HepG2 (cell line): ENCODE measurements around the gene HNRNPA2B1. TPM values are rescaled to one million over a fixed set of nuclear protein-coding genes. Genes with fewer than 3 reads are reported as not detected.

ENCODE experiments used
- ATAC-seq: fragments of 200-7000 bp; cut with Tn5 transposase; 3 replicates; pipeline ENCODE4 v1.9.1; 2020; ENCODE audit warnings: mild to moderate bottlenecking, moderate library complexity
- BruUV-seq: library from RNA; stranded (reverse); fragments of 400-500 nt; replicated peaks from 2 replicates; lab custom pipeline; 2021; lab: Mats Ljungman, UMichigan
- CTCF ChIA-PET: fragments of 300-600 bp; formaldehyde crosslinking; extraction: SDS; loops from one replicate; lab custom pipeline; 2021; ENCODE audit warnings: low total read pairs, inconsistent platforms, low intra/inter-chr PET ratio; lab: Yijun Ruan, JAX
- POLR2A ChIA-PET: fragments of 350-600 bp; sonication (Branson Sonifier 250); formaldehyde crosslinking; loops from one replicate; lab custom pipeline; 2020; ENCODE audit warnings: antibody characterized with exemption, inconsistent platforms; lab: Yijun Ruan, JAX
- DNase-seq: peaks from one replicate; pipeline ENCODE4 v3.0.0-alpha.2; 2015; ENCODE audit warnings: low spot score
- FAIRE-seq: peaks from 3 replicates; lab custom pipeline; 2011; peaks lifted over from hg19 to GRCh38; lab: Jason Lieb, UNC
- H2AFZ ChIP-seq: one replicate; pipeline ENCODE4 v1.6.1; 2011; ENCODE audit warnings: low read length, inconsistent platforms
- H3K27ac ChIP-seq: fragments of 300-600 bp; 3 replicates; pipeline ENCODE4 v1.8.0; 2011; ENCODE audit warnings: mixed run types, mild to moderate bottlenecking, mixed read lengths, low read length, inconsistent platforms; ENCODE audit not compliant: insufficient read depth; ENCODE audit errors: extremely low read length
- H3K27me3 ChIP-seq, 2 experiments: fragments of 200-600 bp in 1 of 2; 2 replicates in 1 of 2; 3 replicates in 1 of 2; pipeline versions ENCODE4 v1.6.0 to v1.8.0; 2011; ENCODE audit warnings: low read length in 2 of 2, mild to moderate bottlenecking in 2 of 2, moderate library complexity in 2 of 2, inconsistent platforms in 1 of 2; ENCODE audit not compliant: insufficient read depth in 2 of 2, control insufficient read depth in 1 of 2
- H3K36me3 ChIP-seq, 2 experiments: fragments of 200-600 bp in 1 of 2; replicated peaks in 1 of 2; 2 replicates in 1 of 2; 3 replicates in 1 of 2; pipeline versions ENCODE4 v1.5.1 to v1.8.0; 2011; ENCODE audit warnings: low read length in 2 of 2, inconsistent platforms in 1 of 2; ENCODE audit not compliant: insufficient read depth in 2 of 2, control insufficient read depth in 1 of 2
- H3K4me1 ChIP-seq: 2 replicates; pipeline ENCODE4 v1.5.1; 2012; ENCODE audit warnings: low read length, inconsistent platforms; ENCODE audit not compliant: insufficient read depth
- H3K4me2 ChIP-seq: 2 replicates; pipeline ENCODE4 v1.6.0; 2011; ENCODE audit warnings: low read depth, low read length, inconsistent platforms
- H3K4me3 ChIP-seq, 3 experiments: fragments of 200-600 bp in 1 of 3; sonication (generic), shearing (Covaris generic) in 1 of 3; replicated peaks in 1 of 3; 2 replicates each; pipeline ENCODE4 v1.5.1; 2011 to 2016; ENCODE audit warnings: low read length in 3 of 3, inconsistent platforms in 2 of 3, low read depth in 2 of 3, mild to moderate bottlenecking in 2 of 3, control low read depth in 1 of 3, mixed read lengths in 1 of 3; ENCODE audit not compliant: insufficient read depth in 1 of 3
- H3K79me2 ChIP-seq: one replicate; pipeline ENCODE4 v1.6.1; 2011; ENCODE audit warnings: low read length, inconsistent platforms; ENCODE audit not compliant: insufficient read depth
- H3K9ac ChIP-seq: 2 replicates; pipeline ENCODE4 v1.6.0; 2011; ENCODE audit warnings: mild to moderate bottlenecking, low read depth, low read length, inconsistent platforms; ENCODE audit not compliant: insufficient read depth
- H3K9me3 ChIP-seq: 2 replicates; pipeline ENCODE4 v1.5.1; 2012; ENCODE audit warnings: mild to moderate bottlenecking, low read length
- H4K20me1 ChIP-seq: 2 replicates; pipeline ENCODE4 v1.6.0; 2011; ENCODE audit warnings: inconsistent platforms, mild to moderate bottlenecking, low read length, moderate library complexity; ENCODE audit not compliant: insufficient read depth
- EZH2 ChIP-seq: conservative IDR thresholded peaks from 2 replicates; pipeline ENCODE4 v1.6.1; 2012; ENCODE audit warnings: mild to moderate bottlenecking, low read depth, low read length, moderate library complexity
- FOXK1 ChIP-seq: sonication (generic); formaldehyde crosslinking; IDR thresholded peaks from 2 replicates; pipeline ENCODE4 v1.4.0; 2020; ENCODE audit warnings: low read depth, missing genetic modification reagents, borderline replicate concordance
- GPBP1L1 ChIP-seq: sonication (generic); formaldehyde crosslinking; IDR thresholded peaks from 2 replicates; pipeline ENCODE4 v1.5.0; 2020; ENCODE audit warnings: mild to moderate bottlenecking, missing genetic modification reagents
- JARID2 ChIP-seq: sonication (generic); formaldehyde crosslinking; IDR thresholded peaks from 2 replicates; pipeline ENCODE4 v1.8.1; 2023; ENCODE audit warnings: missing genetic modification reagents, inconsistent platforms; ENCODE audit not compliant: insufficient replicate concordance
- SRY ChIP-seq: sonication (generic); formaldehyde crosslinking; IDR thresholded peaks from 2 replicates; pipeline ENCODE4 v1.8.0; 2022; ENCODE audit warnings: mild to moderate bottlenecking, missing genetic modification reagents
- ZNF879 ChIP-seq: sonication (generic); formaldehyde crosslinking; IDR thresholded peaks from 2 replicates; pipeline ENCODE4 v1.8.1; 2023; ENCODE audit warnings: missing genetic modification reagents
- WGBS: methylation state at CpG from one replicate; pipeline ENCODE4 v1.1.6; 2017; ENCODE audit warnings: low lambda C conversion rate; 5-methylcytosine and 5-hydroxymethylcytosine counted together
- in situ Hi-C: cut with HindIII; loops from 2 replicates; pipeline ENCODE4 v1.10.0; 2017; ENCODE audit warnings: low pct_unique_long_range_greater_than_20kb; ENCODE audit not compliant: extremely low pct_ligation_motif_present
- intact Hi-C: fragments of 100-400 bp; cut with micrococcal nuclease; formaldehyde crosslinking; loops from one replicate; pipeline ENCODE4 v1.10.0; 2022; ENCODE audit not compliant: unreplicated experiment
- polyA plus RNA-seq, 8 experiments: library from polyadenylated mRNA; depleted of rRNA in 3 of 8; stranded (reverse) in 7 of 8; unstranded in 1 of 8; fragments of >200 nt; fragmentation: Illumina TruSeq in 4 of 8; extraction: Trizol in 4 of 8; gene quantifications; 2 replicates each; pipeline versions ENCODE4 v1.2.1 to v1.2.3, GENCODE V29; 2011 to 2016; ENCODE audit warnings: low read depth in 4 of 8, missing spikeins in 1 of 8, mixed read lengths in 1 of 8; ENCODE audit not compliant: insufficient read depth in 1 of 8
- total RNA-seq, 5 experiments: library from RNA; depleted of rRNA; stranded (reverse); fragments of >200 nt; fragmentation: Illumina TruSeq; extraction: Trizol; gene quantifications; 2 replicates each; pipeline ENCODE4 v1.2.3, GENCODE V29; 2016; ENCODE audit warnings: low read depth in 1 of 5

HNRNPA2B1 gene
- total and polyA plus RNA-seq, 2 of the 13 experiments (the other 11 are each of a cell fraction or from before 2014, with no cell fraction given) = 193 to 412 TPM

GRCh38 chr7:26145238-26145637 lies 55.3 kb downstream of the HNRNPA2B1 start:
- ATAC-seq = no peak
- Histone ChIP-seq H3K9me3 (no peaks in the 10 kb centered on the region), H3K36me3 (no peaks in the 10 kb centered on the region), H3K4me1 (no peaks in the 10 kb centered on the region), H3K4me3 (no peak overlapping the region), H3K27ac (no peak overlapping the region), H3K27me3 (peaks cover 0 to 6% of the 10 kb centered on the region in 2 experiments; a peak in 2 of 5 replicates), H2AFZ (no peak overlapping the region), H4K20me1 (no peaks in the 10 kb centered on the region), H3K9ac (no peak overlapping the region), H3K4me2 (no peak overlapping the region), H3K79me2 (no peaks in the 10 kb centered on the region)
- no peak for DNase-seq
- 82% methylated on average over 4 of the region's 4 CpGs for WGBS
- TF ChIP-seq GPBP1L1 (CRISPR knock-in tag) (no peak), FOXK1 (no peak), SRY (CRISPR knock-in tag) (no peak), ZNF879 (CRISPR knock-in tag) (no peak), JARID2 (CRISPR knock-in tag) (no peak), EZH2 (no peak)
- no TSS peak for BruUV-seq
- CTCF ChIA-PET = no interaction called here
- in situ Hi-C loops (no loop called here), intact Hi-C loops (no loop called here)
- POLR2A ChIA-PET = no interaction called here
- no peak for FAIRE-seq
